Hepatocyte (in vitro differentiated cells): ENCODE measurements around the gene PAM.

Experiments
- EZH2 ChIP-seq: fragments of 200-600 bp; sonication (generic); IDR thresholded peaks from 2 replicates; pipeline ENCODE4 v1.6.1; 2016; ENCODE audit warnings: antibody characterized with exemption, mild to moderate bottlenecking, borderline replicate concordance
- EZH2phosphoT487 ChIP-seq: fragments of 200-600 bp; sonication (generic); IDR thresholded peaks from one replicate; pipeline ENCODE4 v1.6.1; 2018; ENCODE audit warnings: antibody characterized with exemption, mild to moderate bottlenecking, low read depth, moderate library complexity; ENCODE audit not compliant: unreplicated experiment, severe bottlenecking
- TF ChIP-seq, protein P1 (sequence below): fragments of 200-600 bp; sonication (generic); IDR thresholded peaks from 2 replicates; pipeline ENCODE4 v1.5.1; 2016; ENCODE audit warnings: antibody characterized with exemption, mild to moderate bottlenecking; ENCODE audit not compliant: poor library complexity

DNA sequence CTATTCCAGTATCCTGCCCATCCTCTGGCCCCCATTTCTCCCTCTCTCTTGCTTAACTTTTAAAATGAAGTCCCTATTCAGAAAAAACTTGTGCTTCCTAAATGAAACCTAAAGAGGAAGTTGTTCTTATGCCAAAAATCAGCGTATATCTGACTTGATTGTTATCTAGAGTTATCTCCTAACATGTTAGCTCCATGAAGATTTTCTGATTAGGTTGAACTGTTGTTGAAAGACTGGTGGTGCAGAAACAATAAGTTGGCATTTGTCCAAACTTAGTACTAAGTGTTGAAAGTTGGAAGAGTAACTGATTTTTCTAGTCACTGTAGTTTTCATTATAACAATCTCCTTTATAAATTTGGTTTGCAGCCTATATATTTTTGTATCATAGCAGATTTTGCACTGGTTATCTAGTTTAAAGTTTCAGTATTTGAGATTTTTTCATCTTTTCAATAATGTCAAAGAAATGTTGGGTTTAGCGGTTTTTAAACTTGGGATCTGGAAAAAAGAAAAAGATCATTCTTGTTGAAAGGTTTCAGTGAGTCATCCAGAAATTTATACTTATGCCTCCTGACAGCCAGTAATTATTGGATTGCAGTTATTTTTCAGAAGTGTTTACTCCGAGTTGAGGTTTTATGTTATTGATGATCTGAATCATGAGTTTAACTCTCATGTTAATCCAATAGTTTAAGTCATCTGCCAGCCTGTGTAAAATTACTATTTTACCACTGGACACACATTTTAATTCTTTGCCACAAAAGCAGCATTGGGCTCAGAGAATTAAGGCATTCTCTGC, 60.6 kb downstream of the PAM start:
- no peak for TF ChIP-seq EZH2phosphoT487
- TF ChIP-seq, protein P1, sequence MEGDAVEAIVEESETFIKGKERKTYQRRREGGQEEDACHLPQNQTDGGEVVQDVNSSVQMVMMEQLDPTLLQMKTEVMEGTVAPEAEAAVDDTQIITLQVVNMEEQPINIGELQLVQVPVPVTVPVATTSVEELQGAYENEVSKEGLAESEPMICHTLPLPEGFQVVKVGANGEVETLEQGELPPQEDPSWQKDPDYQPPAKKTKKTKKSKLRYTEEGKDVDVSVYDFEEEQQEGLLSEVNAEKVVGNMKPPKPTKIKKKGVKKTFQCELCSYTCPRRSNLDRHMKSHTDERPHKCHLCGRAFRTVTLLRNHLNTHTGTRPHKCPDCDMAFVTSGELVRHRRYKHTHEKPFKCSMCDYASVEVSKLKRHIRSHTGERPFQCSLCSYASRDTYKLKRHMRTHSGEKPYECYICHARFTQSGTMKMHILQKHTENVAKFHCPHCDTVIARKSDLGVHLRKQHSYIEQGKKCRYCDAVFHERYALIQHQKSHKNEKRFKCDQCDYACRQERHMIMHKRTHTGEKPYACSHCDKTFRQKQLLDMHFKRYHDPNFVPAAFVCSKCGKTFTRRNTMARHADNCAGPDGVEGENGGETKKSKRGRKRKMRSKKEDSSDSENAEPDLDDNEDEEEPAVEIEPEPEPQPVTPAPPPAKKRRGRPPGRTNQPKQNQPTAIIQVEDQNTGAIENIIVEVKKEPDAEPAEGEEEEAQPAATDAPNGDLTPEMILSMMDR = no peak
- no peak for TF ChIP-seq EZH2
